Hepatocyte (in vitro differentiated cells): Measurements from ENCODE around the gene PRKAB2.

ENCODE experiments used
- EZH2 ChIP-seq: fragments of 200-600 bp; sonication (generic); IDR thresholded peaks from 2 replicates; pipeline ENCODE4 v1.6.1; 2016; ENCODE audit warnings: antibody characterized with exemption, mild to moderate bottlenecking, borderline replicate concordance
- TF ChIP-seq, protein P1 (sequence below): fragments of 200-600 bp; sonication (generic); IDR thresholded peaks from 2 replicates; pipeline ENCODE4 v1.5.1; 2016; ENCODE audit warnings: antibody characterized with exemption, mild to moderate bottlenecking; ENCODE audit not compliant: poor library complexity

DNA sequence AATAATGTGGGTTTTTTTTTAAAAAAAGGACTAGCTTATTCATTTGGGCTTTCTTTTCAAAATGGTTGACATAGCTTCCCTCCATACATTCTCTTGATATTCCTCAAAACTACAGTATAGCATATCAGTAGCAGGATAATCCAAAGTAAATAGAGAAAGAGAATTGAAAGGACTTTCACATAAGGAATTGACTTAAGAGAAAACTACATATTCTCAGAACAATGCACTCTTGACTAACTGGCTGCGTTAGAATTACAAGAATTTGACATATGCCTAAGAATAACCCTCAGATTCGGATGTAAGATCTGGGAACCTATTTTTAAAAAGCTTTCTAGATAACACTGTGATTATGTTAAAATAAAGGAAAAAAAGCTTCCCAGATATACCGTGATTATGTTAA, 3.1 kb downstream of the PRKAB2 start:
- TF ChIP-seq, protein P1, sequence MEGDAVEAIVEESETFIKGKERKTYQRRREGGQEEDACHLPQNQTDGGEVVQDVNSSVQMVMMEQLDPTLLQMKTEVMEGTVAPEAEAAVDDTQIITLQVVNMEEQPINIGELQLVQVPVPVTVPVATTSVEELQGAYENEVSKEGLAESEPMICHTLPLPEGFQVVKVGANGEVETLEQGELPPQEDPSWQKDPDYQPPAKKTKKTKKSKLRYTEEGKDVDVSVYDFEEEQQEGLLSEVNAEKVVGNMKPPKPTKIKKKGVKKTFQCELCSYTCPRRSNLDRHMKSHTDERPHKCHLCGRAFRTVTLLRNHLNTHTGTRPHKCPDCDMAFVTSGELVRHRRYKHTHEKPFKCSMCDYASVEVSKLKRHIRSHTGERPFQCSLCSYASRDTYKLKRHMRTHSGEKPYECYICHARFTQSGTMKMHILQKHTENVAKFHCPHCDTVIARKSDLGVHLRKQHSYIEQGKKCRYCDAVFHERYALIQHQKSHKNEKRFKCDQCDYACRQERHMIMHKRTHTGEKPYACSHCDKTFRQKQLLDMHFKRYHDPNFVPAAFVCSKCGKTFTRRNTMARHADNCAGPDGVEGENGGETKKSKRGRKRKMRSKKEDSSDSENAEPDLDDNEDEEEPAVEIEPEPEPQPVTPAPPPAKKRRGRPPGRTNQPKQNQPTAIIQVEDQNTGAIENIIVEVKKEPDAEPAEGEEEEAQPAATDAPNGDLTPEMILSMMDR, result no peak
- TF ChIP-seq EZH2, result no peak
